ENCODE results near the gene WDR90.

Gene WDR90

DNA sequence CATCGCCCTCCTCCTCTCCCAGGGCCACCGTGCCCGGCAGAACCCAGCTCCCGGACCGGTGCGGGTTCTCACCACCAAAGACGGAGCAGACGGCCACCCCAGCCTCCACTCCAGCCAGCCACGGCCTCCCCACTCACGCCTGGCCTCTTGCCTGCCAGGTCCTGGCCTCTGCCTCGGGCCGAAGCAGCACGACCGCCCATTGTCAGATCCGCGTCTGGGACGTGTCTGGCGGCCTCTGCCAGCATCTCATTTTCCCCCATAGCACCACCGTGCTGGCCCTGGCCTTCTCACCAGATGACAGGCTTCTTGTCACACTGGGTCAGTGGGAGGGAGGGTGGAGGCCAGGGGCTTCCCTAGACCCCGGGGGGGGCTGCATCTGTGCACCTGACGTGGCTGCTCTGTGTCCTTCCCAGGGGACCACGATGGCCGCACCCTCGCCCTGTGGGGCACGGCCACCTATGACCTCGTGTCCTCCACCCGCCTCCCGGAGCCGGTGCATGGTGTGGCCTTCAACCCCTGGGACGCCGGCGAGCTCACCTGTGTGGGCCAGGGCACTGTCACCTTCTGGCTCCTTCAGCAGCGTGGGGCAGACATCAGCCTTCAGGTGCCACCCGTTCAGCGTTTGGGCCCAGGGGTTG is 12.1 kb downstream of the WDR90 start:
- FAIRE-seq = no peak

GRCh38 chr16:662095-662494 is 12.9 kb downstream of the WDR90 start:
- no peak for FAIRE-seq

DNA sequence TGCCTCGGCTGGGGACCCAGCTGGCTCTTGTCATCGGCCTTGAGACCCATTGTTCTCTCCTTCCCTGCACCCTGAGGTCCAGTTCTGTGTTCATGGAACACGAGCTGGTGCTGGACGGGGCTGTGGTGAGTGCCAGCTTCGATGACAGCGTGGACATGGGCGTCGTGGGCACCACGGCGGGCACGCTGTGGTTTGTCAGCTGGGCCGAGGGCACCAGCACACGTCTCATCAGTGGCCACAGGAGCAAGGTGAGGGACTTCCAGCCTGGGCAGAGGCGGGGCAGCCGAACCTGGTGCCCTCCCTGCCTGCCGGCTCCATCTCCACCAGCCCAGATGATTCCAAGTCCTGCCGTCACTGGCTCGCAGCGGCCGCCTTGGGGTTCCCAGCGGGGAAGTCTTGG is 13.4 kb downstream of the WDR90 start:
- FAIRE-seq = no peak

DNA sequence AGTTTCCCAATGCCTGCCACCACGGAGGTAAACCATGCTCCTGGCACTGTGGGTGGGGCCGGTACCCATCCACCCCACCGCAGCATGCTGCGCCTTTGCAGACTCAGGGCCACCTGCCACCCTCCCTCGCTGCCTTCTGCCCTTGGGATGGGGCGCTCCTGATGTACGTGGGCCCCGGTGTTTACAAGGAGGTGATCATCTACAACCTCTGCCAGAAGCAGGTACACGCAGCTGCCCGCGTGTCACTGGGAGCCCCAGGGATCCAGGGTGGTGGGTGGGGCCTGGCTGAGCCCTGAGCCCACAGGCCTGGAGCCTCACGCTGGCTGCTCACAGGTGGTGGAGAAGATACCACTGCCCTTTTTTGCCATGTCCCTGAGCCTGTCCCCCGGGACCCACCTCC is 17.4 kb downstream of the WDR90 start:
- no peak for FAIRE-seq

DNA sequence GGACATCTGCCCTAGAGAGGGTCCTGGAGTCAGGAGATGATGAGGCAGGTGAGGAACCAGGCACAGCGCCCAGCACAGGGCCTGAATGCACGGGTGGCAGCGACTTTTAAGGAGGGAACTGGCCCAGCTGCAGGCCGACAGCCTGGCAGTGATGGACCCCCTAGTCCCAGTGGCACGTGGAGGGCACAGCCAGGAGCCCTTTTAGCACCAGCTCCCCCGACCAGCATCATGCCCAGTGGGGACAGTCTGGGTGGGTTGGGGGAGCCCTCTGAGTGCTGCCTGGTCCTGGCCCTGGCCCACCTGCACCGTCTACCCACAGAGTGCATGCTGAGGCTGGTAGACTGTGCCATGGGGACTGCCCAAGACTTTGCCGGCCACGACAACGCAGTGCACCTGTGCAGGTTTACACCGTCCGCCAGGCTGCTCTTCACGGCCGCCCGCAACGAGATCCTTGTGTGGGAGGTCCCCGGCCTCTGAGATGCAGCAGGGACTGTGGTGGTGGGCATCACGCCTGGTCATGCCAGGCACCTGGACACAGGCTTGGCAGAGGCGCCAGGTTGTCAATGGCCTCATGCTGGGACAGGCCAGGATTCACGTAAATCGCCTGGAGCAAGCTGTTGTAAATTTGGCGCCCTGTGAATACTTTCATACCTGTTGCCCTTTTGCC is 18.1 kb downstream of the WDR90 start:
- FAIRE-seq = no peak

GRCh38 chr16:667780-668518 is 18.8 kb downstream of the WDR90 start, which contains the start of gene RHOT2:
RHOT2 (plus strand) TSS chr16:668132; CDS start chr16:668200, 68 bp downstream.
- no peak for FAIRE-seq

DNA sequence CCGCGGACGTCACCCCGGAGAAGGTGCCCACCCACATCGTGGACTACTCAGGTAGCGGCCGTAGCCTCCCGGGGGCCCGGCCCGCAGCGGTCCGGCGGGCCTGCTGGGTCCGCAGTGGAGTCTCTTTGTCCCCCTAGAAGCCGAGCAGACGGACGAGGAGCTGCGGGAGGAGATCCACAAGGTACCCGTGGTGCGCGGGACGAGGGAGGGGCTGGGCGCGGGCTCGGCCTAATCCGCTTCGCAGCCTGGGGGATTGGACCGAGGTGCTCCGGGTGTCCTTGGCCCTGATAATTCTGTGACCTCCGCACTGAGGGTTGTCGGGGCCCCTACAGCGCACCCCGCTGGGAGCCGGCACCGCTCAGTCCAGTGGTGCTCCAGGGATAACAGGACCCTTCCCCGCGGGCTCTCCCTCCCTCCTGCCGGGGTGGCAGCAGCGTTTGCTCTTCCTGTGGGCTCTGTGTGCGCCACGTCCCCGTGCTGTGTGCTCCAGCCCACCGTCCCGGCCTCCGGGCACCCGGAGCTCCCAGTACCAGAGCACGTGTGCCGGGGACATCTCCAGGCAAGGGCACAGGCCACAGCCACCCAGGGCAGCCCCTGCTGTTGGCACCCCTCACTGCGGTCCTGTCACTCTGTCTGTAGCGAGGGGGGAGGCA is 19.5 kb downstream of the WDR90 start:
- FAIRE-seq = no peak

DNA sequence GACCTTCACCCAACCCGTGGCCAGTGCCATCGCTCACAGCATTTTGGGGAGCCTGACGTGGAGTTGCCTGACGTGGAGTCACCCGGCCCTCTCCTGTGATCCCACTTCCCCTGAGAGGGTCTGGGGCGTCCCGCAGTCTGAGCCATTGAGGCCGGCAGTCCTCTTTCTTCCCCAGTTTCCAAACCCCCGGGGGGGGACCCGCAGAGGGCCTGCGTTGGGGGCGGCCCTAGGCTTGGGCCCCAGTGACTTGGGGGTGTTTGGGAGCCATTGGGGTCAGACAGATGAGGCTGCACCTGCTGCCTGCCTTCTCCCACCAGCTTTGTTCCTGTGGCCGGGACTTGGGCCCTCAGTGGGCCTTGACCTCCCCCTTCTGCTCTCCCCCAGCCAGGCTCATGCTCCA is 20.5 kb downstream of the WDR90 start:
- no peak for FAIRE-seq

GRCh38 chr16:670485-671352 is 21.6 kb downstream of the WDR90 start:
- FAIRE-seq = no peak

- FAIRE-seq = no peak
Observed at GRCh38 chr16:671353-672131, 22.4 kb downstream of the WDR90 start.

GRCh38 chr16:672371-672770 is 23.2 kb downstream of the WDR90 start:
- no peak for FAIRE-seq

DNA sequence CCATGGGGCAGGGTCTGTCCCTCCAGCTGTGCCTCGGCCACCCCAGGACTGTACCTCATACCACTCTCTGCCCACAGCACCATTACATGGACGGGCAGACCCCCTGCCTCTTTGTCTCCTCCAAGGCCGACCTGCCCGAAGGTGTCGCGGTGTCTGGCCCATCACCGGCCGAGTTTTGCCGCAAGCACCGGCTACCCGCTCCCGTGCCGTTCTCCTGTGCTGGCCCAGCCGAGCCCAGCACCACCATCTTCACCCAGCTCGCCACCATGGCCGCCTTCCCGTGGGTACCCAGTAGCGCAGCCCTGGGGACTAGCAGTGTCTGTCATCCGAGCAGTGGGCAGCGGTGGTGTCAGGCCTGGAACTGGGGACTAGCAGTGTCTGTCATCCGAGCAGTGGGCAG is 23.7 kb downstream of the WDR90 start:
- FAIRE-seq = no peak

GRCh38 chr16:673399-673991 is 24.3 kb downstream of the WDR90 start:
- no peak for FAIRE-seq

GRCh38 chr16:674214-674881 is 25.2 kb downstream of the WDR90 start:
- FAIRE-seq = no peak

DNA sequence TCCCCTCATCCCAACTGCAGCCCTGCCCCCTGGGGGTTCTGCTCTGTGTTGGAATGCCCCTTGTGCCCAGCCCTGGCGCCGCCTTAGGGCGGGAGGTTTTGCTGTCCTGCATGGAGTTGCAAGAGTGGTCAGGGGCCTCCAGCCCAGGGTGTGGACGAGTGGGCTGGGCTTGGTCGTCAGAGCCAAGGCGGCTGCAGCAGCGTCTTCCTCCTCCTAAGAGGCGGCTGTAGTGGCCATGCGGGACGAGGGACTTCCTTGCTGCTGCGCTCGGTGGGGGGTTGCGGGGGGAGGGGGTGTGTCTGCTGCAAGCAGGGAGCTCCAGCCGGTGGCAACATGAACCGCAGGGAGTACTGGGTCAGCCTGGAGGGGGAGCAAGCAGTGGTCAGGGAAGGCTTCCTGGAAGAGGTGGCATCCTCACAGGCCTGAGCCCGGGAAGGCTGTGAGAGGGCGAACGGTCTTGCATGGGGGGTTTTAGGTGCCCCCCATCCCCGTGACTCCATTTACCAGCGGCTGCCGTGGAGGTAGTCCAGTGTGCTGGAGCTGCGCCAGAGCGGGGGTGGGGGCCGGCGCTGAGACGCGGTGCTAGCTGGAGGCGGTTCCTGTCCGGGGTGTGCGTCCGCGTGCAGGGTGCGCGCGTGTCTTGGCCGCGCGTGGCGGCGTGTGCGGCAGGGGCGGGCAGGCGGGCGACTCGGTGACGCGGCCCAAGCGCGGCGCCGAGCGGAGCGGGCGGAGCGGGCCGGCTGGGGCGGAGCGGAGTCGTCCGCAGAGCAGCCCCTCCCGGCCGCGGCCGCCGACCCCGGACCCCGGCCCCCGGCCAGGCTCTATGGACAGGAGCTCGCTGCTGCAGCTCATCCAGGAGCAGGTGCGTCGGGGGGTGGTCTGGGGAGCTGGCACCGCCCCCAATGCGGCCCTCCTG is 26.1 kb downstream of the WDR90 start, which contains the start of gene RHBDL1:
RHBDL1 (plus strand) TSS at position 704 of the 916 bp plus-strand sequence; CDS start at position 824, 120 bp downstream.
- no peak for FAIRE-seq

- FAIRE-seq = no peak
Observed at GRCh38 chr16:675884-676564, 26.9 kb downstream of the WDR90 start.

DNA sequence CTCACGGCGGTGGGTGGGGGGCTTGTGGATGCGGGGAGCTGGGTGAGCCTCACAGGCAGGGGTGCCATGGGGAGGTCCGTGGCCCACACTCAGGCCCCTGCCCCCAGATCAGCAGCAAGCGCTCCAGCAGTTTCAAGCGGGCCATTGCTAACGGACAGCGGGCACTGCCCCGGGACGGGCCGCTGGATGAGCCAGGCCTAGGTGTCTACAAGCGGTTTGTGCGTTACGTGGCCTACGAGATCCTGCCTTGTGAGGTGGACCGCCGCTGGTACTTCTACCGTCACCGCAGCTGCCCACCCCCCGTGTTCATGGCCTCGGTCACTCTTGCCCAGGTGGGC is 27.4 kb downstream of the WDR90 start:
- FAIRE-seq = no peak

- FAIRE-seq = no peak
Observed at GRCh38 chr16:676913-677312, 27.7 kb downstream of the WDR90 start.
